Dermis blood vessel endothelial cell (primary cell): ENCODE results near the gene PIGA. TPM values are rescaled to one million over a fixed set of nuclear protein-coding genes. Genes with fewer than 3 reads are reported as not detected.

Source experiments
- DNase-seq: peaks from one replicate; pipeline ENCODE4 v3.0.0; 2010
- total RNA-seq: library from RNA; depleted of rRNA; stranded (reverse); fragments of >200 nt; gene quantifications from 2 replicates; pipeline ENCODE4 v1.2.3, GENCODE V29; 2014

Gene PIGA, protein sequence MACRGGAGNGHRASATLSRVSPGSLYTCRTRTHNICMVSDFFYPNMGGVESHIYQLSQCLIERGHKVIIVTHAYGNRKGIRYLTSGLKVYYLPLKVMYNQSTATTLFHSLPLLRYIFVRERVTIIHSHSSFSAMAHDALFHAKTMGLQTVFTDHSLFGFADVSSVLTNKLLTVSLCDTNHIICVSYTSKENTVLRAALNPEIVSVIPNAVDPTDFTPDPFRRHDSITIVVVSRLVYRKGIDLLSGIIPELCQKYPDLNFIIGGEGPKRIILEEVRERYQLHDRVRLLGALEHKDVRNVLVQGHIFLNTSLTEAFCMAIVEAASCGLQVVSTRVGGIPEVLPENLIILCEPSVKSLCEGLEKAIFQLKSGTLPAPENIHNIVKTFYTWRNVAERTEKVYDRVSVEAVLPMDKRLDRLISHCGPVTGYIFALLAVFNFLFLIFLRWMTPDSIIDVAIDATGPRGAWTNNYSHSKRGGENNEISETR
- total RNA-seq: 8.8 and 10.5 TPM in 2 replicates

DNA sequence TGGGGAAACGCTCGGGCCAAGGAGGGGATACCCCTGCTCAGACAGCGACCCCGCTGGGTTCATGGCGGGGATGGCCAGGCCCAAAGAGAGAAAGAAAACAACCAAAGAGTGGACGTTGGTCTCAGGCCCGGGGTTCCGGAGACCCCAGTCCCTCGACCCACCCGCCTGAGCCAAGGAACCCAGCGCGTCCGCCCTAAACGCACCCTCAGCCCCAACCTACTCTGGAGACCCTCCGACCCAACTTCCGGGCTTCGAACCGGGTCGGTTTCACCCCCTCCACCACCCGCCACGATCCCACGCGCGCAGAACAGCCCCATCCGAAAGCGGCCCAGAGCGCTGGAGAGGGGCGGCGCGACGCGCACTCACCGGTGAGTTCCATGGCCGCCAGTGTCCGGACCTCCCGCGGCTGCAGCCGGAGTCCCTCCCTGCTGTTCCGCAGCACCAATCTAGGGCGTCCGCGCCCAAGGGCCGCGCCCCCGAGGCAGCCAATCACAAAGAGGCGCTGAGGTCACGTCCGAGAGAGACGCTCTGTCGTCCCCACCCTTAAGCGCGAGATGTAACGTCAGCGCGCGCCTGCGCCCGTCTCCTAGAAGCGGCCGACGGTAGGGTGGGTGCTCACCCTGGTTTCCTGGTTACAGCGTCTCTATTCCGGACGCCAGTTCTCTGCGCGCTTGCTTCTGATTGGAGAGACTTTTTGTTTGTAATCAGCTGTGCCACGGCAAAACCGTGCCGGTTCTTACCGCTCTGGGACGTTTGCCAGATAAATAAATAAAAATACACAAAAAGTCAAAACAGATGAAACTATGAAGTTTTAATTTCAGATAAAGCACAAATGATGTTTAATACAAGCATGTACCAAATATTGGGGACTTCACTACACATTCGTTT is at the start of gene PIGA:
Gene PIGA, minus strand, starts transcription at position 389 of the 888 bp plus-strand sequence. CDS start 3,593 bp downstream, outside the sequence.
- peak; percentile 97 for DNase-seq

DNA sequence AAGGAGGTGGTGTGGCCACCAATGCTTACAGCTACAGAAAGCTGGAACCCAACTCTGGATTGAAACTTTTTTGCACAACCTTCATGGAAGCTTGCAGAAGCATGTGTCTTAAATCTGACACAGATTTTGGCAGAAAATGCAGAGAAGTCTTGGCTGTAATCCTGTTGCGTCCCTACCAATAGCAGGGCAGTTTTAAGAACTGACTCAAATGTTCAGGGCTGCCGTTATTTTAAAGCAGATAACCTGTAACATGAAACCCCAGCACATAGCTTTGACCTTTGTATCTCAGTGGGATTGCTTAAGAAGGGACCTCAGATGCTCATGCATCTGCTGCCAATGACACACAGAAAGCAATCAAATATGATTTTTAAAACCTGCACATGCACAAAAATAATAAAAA is 49.0 kb upstream of the PIGA start, which contains the start of gene VEGFD:
Gene VEGFD, minus strand, starts transcription at position 110 of the 400 bp plus-strand sequence. CDS start 467 bp downstream, outside the sequence.
- DNase-seq: no peak

DNA sequence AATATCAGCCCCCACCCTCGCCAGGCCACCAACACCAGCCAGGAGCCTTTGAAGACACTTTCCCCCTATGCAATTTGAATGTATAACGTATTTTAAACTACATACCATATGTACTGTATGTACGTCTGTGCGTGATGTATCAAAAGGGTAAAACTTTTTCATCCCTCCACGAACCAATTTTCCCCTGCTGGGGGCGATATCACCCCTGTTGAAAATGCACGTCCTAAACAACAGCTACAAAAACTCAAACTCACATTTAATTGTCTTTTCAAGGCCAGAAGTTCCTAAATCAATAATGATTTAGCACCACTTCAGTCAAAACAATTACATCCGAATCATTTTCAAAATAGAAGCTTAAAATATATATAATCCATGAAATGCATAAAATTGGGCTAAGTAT is 47.5 kb upstream of the PIGA start:
- DNase-seq: peak; percentile 24

DNA sequence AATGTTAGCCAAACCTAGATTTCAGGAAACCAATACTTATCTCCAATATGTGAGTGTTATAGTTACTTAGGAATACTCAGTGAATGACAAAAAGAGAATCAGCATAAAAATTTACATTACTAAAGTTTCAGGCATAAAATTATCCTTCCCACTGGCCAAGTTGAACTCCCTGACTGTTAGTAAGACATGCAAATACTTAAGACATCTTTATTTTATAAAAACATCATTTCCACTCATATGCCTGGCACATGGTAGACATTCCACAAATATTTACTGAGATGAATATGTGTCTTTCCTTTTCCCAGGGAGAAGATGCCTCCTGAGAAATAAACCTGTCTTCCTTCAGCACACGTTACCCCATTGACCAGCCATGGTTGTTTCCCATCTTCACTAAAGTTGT is 41.6 kb upstream of the PIGA start:
- no peak for DNase-seq

DNA sequence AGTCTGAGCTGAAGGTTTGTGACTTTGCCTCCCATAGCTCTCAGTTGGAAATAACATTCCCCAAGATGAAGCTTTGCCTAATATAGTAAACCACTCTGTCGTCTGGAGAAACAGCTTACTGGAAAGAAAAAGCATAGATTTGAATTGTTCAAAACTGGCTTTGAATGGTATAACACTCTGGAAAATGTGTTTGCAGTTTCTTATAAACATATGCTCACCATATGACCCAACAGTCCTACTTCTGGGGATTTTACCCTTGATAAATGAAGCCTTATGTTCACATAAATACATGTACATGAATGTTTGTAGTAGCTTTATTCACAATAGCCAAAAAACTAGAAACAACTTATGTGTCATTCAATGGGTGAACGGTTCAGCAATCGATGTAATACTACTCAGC is 38.7 kb upstream of the PIGA start:
- DNase-seq: no peak

DNA sequence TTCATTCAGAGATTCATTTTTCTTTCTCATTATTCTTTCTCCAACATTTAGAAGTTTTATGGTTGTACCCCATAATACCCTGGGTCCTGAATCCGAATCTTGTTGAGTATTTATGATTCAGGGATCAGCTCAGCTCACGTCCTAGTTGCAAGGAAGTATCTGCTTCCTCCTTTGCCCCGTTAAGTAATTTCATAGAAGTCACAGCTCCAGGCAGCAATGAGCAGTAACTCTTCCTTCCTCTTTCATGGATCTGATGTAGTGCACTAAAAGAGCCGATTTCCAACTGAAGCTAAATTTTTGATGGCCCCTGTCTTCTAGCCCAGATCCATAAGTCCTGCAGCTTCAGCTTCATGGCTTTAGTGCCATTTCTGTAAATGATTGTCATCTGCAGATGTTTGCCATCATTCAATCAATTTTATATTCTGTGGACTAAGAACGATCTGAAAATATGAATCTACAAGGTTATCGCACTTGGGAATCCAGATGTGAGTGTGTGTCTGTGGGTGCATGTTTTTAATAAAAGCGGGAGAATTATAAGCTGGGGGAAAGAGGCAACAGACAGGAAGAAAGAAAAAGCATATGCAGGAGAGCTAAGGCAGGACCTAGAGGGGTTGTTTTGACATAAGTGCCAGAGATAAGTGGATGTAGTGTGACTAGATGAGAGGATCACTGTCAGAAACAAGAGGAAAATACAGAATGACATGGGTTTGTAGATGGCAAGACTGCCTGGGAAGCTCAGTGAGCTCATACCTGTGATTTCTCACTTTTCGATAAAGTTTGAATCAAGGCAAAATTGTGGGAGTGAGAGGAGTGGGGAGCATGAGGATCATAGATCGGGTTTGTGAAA is 31.4 kb upstream of the PIGA start:
- peak; percentile 19 for DNase-seq

DNA sequence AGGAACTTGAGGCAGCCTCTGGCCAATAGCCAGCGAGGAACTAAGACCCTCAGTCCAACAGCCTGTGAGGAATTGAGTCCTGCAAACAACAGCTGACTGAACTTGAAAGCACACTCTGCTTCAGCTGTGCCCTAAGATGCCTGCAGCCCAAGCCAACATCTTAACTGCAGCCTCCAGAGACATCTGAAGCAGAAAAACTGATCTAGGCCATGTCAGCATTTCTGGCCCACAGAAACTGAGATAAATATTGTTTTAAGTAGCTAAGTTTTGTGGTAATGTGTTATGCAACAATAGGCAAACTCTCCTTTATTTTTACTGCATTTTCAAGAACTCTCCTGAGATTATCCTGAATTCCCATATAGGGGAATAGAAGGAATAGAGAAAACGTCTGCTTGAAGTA is 24.4 kb upstream of the PIGA start:
- DNase-seq: no peak

DNA sequence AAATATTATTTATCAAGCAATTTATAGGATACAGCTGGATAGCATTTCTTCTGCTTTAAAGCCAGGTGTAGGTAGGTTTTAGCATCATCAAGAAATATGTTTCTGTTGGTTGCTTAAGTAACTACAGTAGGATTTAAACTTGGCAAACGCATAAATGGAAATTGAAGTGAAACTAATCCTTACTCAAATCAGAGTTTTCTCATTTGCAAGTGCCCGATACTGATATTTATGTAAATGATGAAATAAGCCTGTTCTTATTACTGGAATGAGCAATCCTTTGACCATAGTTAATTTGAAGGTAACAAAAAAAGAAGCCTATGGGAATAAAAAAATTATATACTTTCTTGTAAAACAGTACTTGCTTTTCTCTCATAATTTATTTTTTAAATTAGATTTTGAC is 23.2 kb upstream of the PIGA start:
- no peak for DNase-seq

DNA sequence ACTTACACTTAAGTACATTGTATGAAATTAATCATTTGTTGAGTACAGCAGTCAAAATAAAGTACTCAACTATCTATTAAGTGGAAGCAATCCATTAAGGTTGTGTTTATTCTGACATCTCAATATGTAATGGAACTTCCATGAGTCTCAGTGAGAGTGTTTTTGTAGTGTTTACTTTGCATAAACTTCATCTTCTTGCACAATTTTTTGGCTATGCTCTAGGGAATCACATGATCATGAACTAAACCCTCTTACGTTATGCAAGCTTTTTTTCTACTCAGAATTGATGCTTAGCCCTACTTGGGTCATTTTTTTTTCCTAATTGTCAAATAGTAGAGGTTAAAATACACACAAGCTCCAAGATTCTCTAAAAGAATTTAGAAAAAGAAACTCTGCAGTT is 21.1 kb upstream of the PIGA start:
- no peak for DNase-seq

DNA sequence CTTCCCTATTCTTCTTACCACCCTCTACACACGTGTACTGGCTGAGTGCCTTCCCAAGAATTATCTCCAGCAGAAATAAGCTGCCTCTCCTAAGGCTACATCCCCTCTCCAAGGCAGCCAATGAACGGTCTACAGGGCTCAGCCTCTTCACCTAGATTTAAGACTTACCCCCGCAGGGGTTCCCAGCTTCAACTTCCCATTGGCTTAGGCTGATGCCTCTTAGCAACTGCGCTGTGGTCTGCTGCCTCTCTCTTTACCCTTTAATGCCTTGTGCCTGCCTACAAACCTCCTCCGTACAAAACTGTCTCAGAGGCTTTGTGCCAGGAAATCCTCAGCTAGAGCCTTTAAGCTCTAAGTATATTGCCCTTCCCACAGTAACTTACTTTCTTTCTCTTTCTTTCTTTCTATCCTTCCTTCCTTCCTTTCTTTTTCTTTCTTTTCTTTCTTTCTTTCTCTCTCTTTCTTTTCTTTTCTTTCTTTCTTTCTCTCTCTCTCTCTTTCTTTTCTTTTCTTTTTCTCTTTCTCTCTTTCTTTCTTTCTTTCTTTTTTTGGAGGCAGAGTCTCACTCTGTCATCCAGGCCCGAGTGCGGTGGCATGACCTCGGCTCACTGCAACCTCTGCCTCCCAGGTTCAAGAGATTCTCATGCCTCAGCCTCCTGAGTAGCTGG is 15.1 kb upstream of the PIGA start:
- DNase-seq: no peak

DNA sequence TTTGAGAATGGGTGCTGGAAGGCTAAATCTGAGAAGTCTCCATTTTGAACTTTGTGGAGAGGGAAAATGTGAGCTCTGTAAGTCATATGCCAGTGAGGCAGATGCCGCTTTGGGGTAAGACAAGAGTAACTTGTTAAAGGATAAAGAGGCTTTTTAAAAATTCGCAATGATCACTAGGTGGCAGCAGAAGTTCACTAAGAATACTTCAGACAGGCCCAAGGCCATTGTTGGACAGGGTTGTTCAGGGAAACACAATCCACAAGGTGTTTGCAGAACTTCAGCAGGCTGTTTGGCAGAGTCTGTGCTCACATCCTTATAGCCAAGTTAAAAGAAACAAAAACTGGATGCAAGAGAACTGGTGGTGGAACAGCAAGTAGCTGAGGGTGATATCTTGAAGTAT is 13.7 kb upstream of the PIGA start:
- DNase-seq: peak; percentile 77

DNA sequence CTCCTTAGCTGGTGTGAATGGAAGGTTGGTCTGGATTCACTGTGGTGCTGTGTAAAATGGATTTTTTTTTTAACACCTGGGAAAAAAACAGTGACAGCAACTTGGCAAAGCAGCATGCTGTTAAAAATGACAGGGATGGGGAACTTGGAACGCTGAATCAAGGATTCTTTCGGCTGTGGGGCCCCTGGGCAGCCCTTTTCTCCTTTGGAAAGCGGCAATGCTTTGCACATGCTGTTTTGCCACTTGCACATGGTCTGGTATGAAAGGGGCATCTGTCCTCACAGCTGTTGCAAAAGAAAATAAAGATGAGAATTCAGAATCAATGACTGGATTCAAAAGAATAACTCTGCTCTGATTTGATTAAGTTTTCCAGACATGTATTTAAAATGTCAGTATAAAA is 10.7 kb upstream of the PIGA start:
- DNase-seq: no peak

DNA sequence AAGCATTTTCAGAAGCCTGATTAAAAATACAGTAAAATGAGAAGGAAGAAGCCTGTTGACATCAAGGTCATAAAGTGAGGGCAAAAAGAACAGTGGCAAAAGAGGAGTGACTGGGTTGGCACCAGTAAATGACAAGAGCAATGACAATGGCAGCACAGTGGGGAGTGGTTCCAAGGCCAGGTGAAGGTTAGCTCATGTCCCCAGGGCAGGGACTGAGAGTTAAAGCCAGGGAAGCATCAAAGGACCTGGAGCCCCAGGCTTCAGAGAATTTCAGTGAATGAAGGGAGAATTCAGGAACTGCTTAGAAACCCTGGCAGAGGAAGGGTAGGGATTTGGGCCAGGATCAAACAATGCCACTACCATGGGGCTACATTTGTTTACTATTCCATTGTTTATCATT is 8.8 kb upstream of the PIGA start:
- no peak for DNase-seq

DNA sequence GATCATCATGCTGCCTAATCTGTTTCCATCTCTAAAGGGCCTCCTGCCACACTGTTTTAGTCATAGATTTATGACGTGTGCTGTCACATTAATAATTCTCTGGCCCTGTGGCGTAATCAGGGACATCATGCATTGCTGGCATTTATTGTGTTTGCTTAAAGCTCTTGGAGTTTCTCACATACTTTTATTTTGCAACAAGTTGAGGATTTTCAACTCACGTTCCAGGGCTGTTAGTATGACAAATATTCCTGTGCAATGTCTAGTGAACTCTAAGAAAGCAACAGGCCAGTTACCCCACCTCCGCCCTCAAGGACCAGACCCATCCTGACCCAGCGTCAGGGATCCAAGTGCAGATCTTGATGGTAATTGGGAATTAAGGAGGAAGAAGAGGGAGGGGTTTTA is 7.8 kb upstream of the PIGA start:
- DNase-seq: no peak

DNA sequence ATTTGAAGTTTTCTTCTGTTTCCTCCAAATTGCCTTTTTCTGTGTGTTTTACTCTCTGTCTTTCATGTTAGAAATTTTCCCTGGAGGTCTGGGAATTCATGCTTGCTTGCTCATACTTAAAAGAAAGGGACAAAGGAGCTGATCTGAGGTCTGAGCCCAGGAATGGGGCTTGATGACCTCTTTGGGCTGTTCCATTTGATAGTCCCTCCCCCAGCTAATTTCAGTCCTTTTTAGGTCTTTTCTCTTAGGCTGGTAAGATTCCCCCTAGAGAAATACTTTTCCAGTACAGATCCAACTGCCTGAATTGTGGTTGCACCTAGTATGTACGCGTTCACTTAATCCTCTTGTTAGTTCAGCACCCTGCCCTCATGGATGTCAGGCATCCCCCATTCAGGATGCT is 5.5 kb upstream of the PIGA start:
- DNase-seq: no peak

DNA sequence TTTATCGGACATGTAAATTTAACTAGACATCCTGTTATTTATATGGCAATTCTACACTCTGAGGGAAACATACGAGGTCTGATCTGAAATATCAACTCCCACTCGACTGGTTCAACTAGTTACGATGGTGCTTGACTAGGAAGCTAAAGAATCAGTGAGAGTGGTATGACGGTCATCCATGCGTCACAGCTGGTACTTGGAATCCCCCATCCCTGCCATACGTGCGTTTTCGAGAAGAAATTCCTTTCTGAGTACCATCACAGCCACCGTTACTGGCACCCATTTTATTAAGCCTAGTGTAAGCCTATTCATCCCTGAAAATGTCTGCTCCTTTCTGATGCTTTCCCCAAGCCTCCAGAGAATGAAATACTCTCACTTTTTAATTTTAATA is 695 bp upstream of the PIGA start:
- peak; percentile 59 for DNase-seq

DNA sequence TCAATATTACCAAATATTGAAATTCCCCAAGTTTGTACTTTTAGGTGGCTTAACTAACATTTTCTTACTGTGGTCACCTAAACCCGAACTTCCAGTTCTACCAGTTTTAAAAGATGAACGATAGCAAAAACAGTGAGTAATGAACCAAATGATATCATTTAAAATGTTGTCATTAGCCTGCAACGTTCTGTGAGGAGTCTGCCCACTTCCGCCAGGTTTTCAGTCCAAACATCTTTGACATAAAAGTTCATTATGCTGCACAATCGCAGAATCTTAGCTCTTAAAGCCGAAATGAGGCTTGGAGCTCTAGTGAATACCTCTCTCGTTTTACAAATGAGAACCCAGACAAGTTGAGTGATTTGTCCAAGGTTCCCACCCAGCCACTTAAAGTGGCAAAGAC is 762 bp downstream of the PIGA start:
- peak; percentile 20 for DNase-seq

DNA sequence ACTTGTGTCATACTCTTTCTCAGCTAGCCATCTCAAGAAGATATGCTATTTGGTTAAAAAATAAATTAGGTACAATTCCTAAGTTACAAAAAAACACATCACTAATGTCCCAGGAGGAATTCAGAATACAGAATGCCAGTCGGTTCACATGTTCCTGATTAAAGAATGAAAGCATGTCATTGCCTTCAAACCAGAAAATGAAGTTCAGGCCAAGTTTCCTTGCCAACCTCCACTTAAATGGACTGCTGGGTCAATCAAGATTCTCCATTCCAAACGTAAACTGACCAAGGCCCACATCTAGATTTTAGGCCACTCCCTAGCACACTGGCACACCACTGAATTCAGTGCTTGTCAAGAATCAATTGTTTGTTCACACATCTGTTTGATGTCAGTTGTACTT is 6.5 kb downstream of the PIGA start:
- DNase-seq: no peak

DNA sequence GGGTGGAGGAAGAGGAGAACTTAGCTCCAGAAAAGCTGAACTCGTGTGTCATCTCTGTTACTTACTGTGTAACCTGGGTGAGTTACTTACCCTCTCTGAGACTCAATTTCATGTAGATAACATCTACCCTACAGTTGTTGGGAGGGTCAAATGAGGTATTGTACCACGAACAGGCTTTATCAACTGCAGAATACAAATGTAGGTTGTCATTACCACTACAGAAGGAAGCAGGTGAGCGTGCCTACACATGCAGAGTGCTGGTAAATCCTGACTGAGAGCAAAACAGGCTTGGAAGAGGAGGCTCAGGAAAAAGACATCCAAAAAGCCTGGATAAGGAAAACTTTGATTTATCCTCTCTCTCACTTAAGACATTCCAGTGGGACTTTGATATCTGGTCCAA is 7.2 kb downstream of the PIGA start:
- no peak for DNase-seq

DNA sequence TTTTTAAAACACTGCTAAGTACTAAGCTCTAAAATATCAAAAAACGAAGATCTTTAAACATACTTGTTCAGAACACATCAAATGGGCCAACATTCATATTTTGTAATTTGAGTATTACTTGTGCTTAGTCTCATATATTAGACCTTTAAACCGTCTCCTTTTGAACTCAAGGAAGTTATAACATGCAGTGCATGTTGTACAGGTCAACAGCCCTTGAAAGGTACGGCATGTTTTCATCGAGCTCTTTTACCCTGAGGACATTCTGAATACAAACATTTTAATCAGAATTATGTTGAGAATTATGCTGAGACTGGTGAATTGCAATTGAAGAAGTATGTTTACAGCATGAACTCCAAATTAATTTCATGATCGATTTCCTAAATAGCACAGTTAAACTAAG is 12.9 kb downstream of the PIGA start:
- no peak for DNase-seq

DNA sequence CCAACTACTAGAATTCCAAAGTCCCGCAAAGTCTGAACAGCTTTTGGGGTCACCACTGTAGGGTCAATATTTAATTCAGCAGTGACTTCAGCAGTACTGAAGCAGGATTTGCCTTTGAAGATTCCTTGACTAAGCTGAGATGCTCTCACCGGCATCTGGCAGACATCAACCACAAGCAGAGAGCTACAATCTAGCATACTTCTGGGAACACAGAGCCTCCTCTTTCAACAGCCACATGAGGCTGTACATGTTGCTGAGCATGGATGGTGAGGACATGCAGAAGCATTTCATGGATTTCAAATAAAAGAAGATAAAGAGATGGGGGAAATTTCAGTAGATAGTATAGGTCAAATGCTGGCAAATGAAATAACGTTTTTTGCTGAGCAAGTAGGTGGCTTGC is 13.3 kb downstream of the PIGA start:
- no peak for DNase-seq

DNA sequence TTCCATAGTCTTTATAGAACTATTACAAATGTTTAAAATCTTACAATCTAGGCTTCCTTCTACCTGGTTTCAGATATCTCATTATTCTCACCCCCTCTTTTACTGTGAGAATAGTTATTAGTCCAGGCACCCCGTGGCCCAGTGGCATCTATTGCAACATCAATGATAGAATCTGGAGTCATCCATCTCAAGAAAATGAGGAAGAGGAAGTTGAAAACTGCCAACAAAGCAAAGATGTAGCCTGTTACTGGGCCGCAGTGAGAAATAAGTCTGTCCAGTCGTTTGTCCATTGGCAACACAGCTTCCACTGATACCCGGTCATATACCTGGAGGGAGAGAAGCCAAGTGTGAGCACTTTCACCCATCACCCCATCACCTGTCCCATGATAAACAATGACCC is 13.9 kb downstream of the PIGA start:
- DNase-seq: no peak
